Fibroblast of the aortic adventitia (primary cell): ENCODE data around the gene RBM24. TPM values are rescaled to one million over a fixed set of nuclear protein-coding genes. Genes with fewer than 3 reads are reported as not detected.
"Not testable (repeated sequence)": the region's sequence is repeated elsewhere in the genome, so short reads cannot be mapped to it uniquely, and the experiment has no call there.

ENCODE experiments used
- DNase-seq: peaks from one replicate; pipeline ENCODE4 v3.0.0-alpha.2; 2010; ENCODE audit warnings: low read depth
- H3K4me3 ChIP-seq: 2 replicates; pipeline ENCODE4 v1.5.1; 2011; ENCODE audit warnings: low read depth, mild to moderate bottlenecking, control low read depth, low read length, moderate library complexity
- total RNA-seq: library from RNA; depleted of rRNA; stranded (reverse); fragments of >200 nt; gene quantifications from 2 replicates; pipeline ENCODE4 v1.2.3, GENCODE V29; 2012; ENCODE audit warnings: low replicate concordance
- TF ChIP-seq, protein P1 (sequence below): IDR thresholded peaks from 2 replicates; pipeline ENCODE4 v1.5.1; 2011; ENCODE audit warnings: mild to moderate bottlenecking, low read length, control low read depth, inconsistent platforms; ENCODE audit not compliant: insufficient read depth

Gene RBM24
- total RNA-seq, 1 donor: 1.9 TPM

DNA sequence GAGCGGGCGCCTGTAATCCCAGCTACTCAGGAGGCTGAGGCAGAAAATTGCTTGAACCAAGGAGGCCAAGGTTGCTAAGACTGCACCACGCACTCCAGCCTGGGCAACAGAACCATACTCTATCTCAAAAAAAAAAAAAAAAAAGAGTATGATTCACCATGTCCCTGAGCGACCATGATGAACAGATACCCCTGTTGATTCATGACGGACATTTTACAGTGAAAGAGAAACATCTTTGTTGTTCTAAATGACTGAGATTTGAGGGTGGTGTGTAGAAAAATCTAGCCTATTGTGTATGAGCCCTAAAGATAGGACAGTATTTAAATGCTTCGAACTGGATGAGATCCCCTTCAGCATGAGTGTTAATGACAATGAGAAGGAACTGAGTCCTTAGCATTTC is 32.8 kb downstream of the RBM24 start:
- DNase-seq: no peak
- TF ChIP-seq, protein P1, sequence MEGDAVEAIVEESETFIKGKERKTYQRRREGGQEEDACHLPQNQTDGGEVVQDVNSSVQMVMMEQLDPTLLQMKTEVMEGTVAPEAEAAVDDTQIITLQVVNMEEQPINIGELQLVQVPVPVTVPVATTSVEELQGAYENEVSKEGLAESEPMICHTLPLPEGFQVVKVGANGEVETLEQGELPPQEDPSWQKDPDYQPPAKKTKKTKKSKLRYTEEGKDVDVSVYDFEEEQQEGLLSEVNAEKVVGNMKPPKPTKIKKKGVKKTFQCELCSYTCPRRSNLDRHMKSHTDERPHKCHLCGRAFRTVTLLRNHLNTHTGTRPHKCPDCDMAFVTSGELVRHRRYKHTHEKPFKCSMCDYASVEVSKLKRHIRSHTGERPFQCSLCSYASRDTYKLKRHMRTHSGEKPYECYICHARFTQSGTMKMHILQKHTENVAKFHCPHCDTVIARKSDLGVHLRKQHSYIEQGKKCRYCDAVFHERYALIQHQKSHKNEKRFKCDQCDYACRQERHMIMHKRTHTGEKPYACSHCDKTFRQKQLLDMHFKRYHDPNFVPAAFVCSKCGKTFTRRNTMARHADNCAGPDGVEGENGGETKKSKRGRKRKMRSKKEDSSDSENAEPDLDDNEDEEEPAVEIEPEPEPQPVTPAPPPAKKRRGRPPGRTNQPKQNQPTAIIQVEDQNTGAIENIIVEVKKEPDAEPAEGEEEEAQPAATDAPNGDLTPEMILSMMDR: no peak

DNA sequence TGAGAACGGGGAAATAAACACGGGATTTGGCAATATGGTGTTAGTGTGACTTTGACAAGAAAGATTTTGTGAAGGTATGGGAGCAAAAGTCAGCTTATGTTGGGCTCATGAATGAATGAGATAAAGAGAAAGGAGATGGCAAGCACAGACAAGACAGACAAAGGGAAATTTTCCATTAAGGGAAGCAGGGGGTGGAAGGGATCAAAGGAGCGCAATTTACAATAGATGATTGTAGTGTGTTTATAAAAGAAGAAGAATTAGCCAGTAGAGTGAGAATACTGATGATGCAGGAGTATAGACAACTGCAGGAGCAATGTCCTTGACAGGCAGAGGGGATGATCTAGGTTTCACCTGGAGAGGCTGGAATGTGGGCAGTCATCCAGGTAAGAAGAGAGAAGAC is 34.1 kb downstream of the RBM24 start:
- no peak overlapping the region for H3K4me3 ChIP-seq
- no peak for DNase-seq
- TF ChIP-seq, protein P1: no peak

More for the DNA sequence above, 32.8 kb downstream of the RBM24 start:
- no peak overlapping the region for H3K4me3 ChIP-seq

DNA sequence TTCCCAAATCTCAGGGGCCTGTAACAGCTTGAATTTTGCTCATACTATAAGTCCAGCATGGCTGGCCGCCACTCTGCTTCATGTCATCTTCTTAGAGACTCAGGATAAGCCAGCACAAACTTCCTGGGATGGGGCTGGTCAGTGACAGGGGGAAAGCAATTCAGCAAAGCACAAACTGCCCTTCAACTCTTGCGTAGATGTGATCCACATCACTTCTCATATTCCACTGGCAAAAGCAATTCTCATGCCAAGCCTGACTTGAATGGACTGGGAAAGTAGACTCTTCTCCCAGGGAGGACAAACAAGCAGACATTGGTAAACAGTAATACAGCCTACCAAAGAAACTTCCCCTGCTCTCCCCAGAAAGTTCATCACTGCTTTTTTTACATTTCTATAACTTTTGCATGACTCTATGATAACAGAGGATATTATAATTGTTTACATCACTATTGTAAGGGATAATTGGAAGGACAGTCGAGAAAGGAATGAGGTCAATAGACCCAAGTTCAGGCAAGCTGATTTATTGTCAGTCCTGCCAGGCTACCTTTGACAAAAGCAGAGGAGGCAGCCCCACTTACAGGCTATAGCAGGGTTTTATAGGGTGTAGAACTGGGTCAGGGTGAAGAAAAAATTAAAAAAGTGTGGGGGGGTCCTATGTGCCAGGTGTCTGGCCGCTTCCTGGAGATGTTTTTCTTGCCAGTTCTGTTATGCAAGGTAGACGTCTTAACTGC is 37.4 kb downstream of the RBM24 start:
- no peak overlapping the region for H3K4me3 ChIP-seq
- TF ChIP-seq, protein P1: no peak

DNA sequence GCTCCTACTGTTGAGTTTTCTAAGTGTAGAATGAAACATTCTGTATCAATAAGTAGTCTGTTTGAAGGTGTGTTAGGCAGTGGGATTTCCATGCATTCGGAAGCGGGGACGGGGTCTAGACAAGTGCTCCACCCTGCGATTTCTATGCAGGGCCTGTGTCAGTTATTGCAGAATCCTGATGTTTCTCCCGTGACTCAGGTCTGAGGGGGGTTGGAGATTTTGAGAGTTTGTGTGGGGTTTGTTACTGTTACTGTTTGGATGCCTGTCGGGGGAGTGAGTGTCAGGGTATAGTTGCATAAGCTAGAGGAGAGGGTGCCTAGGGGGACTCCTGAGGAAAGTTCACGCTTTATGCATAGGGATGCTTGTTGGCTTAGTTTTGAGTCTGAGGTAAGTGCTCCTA is 39.1 kb downstream of the RBM24 start:
- not testable (repeated sequence) for H3K4me3 ChIP-seq, DNase-seq

More for the DNA sequence above, 37.4 kb downstream of the RBM24 start:
- DNase-seq: no peak

DNA sequence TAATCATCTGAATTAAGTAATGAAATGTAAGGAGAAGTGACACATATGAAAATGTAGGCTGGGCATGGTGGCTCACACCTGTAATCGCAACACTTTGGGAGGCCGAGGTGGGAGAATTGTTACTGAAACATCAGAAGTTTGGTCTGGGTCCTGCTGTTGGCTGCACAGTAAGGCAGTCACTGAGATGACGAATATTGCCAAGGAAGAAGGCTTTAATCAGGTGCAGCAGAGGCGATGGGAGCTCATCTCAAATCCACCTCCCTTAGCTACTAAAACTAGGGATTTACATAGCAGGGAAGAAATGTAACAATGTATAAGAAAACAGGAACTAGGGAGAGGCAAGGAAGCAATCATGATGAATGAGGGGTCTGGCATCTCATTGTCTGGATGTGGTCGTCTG is 50.1 kb downstream of the RBM24 start:
- DNase-seq: no peak
- TF ChIP-seq, protein P1: no peak
- no peak overlapping the region for H3K4me3 ChIP-seq

DNA sequence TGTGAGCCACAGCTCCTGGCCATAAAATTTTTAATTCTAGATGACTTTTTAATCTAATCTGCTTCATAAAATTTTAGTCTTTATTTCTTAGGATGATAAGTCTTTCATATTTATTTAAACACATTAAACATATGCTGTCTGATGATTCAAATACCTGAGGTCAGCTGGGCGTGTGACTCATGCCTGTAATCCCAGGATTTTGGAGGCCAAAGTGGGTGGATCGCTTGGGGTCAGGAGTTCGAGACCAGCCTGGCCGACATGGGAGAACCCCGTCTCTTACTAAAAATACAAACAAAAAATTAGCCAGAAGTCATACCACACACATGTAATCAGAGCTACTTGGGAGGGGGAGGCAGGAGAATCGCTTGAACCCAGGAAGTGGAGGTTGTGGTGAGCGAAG is 53.1 kb downstream of the RBM24 start:
- peak; percentile 11 for DNase-seq
- TF ChIP-seq, protein P1: no peak
- no peak overlapping the region for H3K4me3 ChIP-seq

DNA sequence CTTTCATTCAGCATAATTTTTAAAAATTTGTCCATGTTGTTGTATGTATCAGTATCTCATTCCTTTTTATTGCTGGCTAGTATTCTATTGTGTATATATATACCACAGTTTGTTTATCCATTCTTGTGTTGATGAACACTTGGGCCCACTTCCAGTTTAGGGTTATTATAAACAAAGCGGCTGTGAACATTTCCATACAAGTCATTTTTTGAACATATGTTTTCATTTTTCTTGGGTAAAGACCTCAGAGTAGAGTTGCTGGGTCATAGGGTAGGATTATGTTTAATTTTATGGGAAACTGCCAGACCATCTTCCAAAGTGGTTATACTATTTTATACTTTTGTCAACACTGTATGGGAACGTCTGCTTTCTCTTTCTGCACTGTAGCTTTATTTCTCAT is 55.3 kb downstream of the RBM24 start:
- H3K4me3 ChIP-seq: no peak overlapping the region
- no peak for DNase-seq
- TF ChIP-seq, protein P1: no peak
